KG1 (cell line): ENCODE measurements around the gene PDZK1IP1.
A peak's percentile ranks its signal among the peaks of the same experiment; 100 is the strongest.
"Not testable (repeated sequence)": the region's sequence is repeated elsewhere in the genome, so short reads cannot be mapped to it uniquely, and the experiment has no call there.

Experiments
- DNase-seq: peaks from one replicate; lab custom pipeline; 2025; lab: John Stamatoyannopoulos, UW

PDZK1IP1 gene

GRCh38 chr1:47196622-47197021 lies 6.8 kb upstream of the PDZK1IP1 start:
- DNase-seq = no peak

GRCh38 chr1:47195981-47196380 lies 6.1 kb upstream of the PDZK1IP1 start:
- not testable (repeated sequence) for DNase-seq

- DNase-seq = no peak
Measured at GRCh38 chr1:47194311-47194710, 4.5 kb upstream of the PDZK1IP1 start.

- DNase-seq = not testable (repeated sequence)
Measured at GRCh38 chr1:47193496-47193895, 3.7 kb upstream of the PDZK1IP1 start.

GRCh38 chr1:47192458-47193384 lies 2.9 kb upstream of the PDZK1IP1 start:
- DNase-seq = peak; percentile 73

GRCh38 chr1:47191940-47192457 lies 2.2 kb upstream of the PDZK1IP1 start:
- DNase-seq = no peak

- no peak for DNase-seq
Measured at GRCh38 chr1:47190857-47191256, 1.0 kb upstream of the PDZK1IP1 start.

- DNase-seq = no peak
Measured at GRCh38 chr1:47190509-47190855, 646 bp upstream of the PDZK1IP1 start.

- no peak for DNase-seq
Measured at GRCh38 chr1:47188791-47189785, 748 bp downstream of the PDZK1IP1 start.

GRCh38 chr1:47187926-47188250 lies 1.9 kb downstream of the PDZK1IP1 start:
- no peak for DNase-seq

- no peak for DNase-seq
Measured at GRCh38 chr1:47187231-47187925, 2.5 kb downstream of the PDZK1IP1 start.

- DNase-seq = no peak
Measured at GRCh38 chr1:47186267-47187185, 3.3 kb downstream of the PDZK1IP1 start.

GRCh38 chr1:47184822-47185677 lies 4.8 kb downstream of the PDZK1IP1 start:
- DNase-seq = no peak

GRCh38 chr1:47184090-47184821 lies 5.6 kb downstream of the PDZK1IP1 start:
- no peak for DNase-seq

GRCh38 chr1:47183308-47184089 lies 6.3 kb downstream of the PDZK1IP1 start:
- no peak for DNase-seq

- no peak for DNase-seq
Measured at GRCh38 chr1:47182676-47183235, 7.1 kb downstream of the PDZK1IP1 start.

GRCh38 chr1:47181955-47182675 lies 7.7 kb downstream of the PDZK1IP1 start:
- no peak for DNase-seq
